Endodermal cell (in vitro differentiated cells): ENCODE data around the gene OTUD3. TPM values are rescaled to one million over a fixed set of nuclear protein-coding genes. Genes with fewer than 3 reads are reported as not detected.

ENCODE experiments used
- DNase-seq: peaks from one replicate; pipeline ENCODE4 v3.0.0-alpha.2; 2017
- H3K27ac ChIP-seq: 2 replicates; pipeline ENCODE4 v1.5.1; 2013; ENCODE audit warnings: mild to moderate bottlenecking, low read depth, low read length, moderate library complexity
- H3K27me3 ChIP-seq: 2 replicates; pipeline ENCODE4 v1.6.1; 2013; ENCODE audit warnings: mild to moderate bottlenecking, low read length, moderate library complexity; ENCODE audit not compliant: insufficient read depth, control insufficient read depth, poor library complexity, severe bottlenecking
- H3K36me3 ChIP-seq: 2 replicates; pipeline ENCODE4 v1.7.0; 2013; ENCODE audit warnings: mild to moderate bottlenecking, low read length, moderate library complexity; ENCODE audit not compliant: control insufficient read depth, insufficient read depth
- H3K4me1 ChIP-seq: one replicate; pipeline ENCODE4 v1.7.0; 2013; ENCODE audit warnings: low read length; ENCODE audit not compliant: control insufficient read depth, insufficient read depth
- H3K4me3 ChIP-seq: 2 replicates; pipeline ENCODE4 v1.5.1; 2013; ENCODE audit warnings: mild to moderate bottlenecking, low read length, moderate library complexity
- H3K9ac ChIP-seq: 2 replicates; pipeline ENCODE4 v1.6.1; 2013; ENCODE audit warnings: mild to moderate bottlenecking, low read length, moderate library complexity; ENCODE audit not compliant: poor library complexity, severe bottlenecking; ENCODE audit errors: extremely low read depth
- H3K9me3 ChIP-seq: 2 replicates; pipeline ENCODE4 v1.6.1; 2013; ENCODE audit warnings: mild to moderate bottlenecking, low read length, moderate library complexity; ENCODE audit not compliant: control insufficient read depth
- H3K27ac Mint-ChIP-seq: 2 replicates; pipeline ENCODE4 v1.8.0; 2020; ENCODE audit warnings: mixed read lengths
- H3K27me3 Mint-ChIP-seq: 2 replicates; pipeline ENCODE4 v1.8.0; 2021; ENCODE audit warnings: mild to moderate bottlenecking, mixed read lengths; ENCODE audit not compliant: insufficient read depth
- H3K36me3 Mint-ChIP-seq: 2 replicates; pipeline ENCODE4 v1.8.0; 2020; ENCODE audit warnings: low read depth, mixed read lengths
- H3K4me1 Mint-ChIP-seq: 2 replicates; pipeline ENCODE4 v1.8.0; 2020; ENCODE audit warnings: mixed read lengths
- H3K4me3 Mint-ChIP-seq: 2 replicates; pipeline ENCODE4 v1.8.0; 2020; ENCODE audit warnings: mild to moderate bottlenecking, moderate library complexity, mixed read lengths
- H3K9me3 Mint-ChIP-seq: 2 replicates; pipeline ENCODE4 v1.8.0; 2020; ENCODE audit warnings: mild to moderate bottlenecking, mixed read lengths
- WGBS, 2 experiments: methylation state at CpG; one replicate each; pipeline versions ENCODE4 v1.1.5 to v1.1.7; 2013; ENCODE audit warnings: missing lambda C conversion rate in 2 of 2, mixed read lengths in 1 of 2; ENCODE audit not compliant: insufficient coverage in 1 of 2, insufficient read length in 1 of 2; 5-methylcytosine and 5-hydroxymethylcytosine counted together
- total RNA-seq, 2 donors: library from RNA; stranded (reverse); fragmentation: NEBNext Ultra II Directional in 1 of 2; extraction: Animal tissue kit (Norgen Biotek cat#: 25700) in 1 of 2; gene quantifications; 2 replicates in 1 of 2; 3 replicates in 1 of 2; pipeline ENCODE4 v1.2.1, GENCODE V29; 2021
- TF ChIP-seq, protein P1 (sequence below): fragments of 200-600 bp; sonication (generic); conservative IDR thresholded peaks from 2 replicates; pipeline ENCODE4 v1.5.0; 2021; ENCODE audit warnings: antibody characterized with exemption, mild to moderate bottlenecking

OTUD3 gene
- total RNA-seq, 2 donors from 2014 or later: 14.5 to 25.0 TPM

DNA sequence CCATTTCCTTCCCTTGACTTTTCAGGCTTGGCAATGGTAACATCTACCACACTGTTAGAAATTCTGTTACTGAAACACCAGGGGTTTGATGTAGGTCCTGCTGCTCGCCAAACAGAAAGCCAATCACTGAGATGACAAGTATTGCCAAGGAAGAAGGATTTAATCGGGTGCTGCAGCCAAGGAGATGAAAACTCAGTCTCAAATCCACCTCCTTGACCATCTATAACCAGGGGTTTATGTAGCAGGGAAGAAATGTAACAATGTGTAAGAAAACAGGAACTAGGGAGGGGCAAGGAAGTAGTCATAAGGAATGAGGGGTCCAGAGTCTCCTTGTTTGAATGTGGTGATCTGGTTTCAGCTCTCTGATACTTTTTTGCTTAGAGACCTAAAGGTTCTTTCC, 71.9 kb downstream of the OTUD3 start:
- Histone ChIP-seq H3K9me3 (peaks cover 27% of the 10 kb centered on the region), H3K27ac (no peak overlapping the region), H3K27me3 (peaks cover 60% of the 10 kb centered on the region), H3K36me3 (no peaks in the 10 kb centered on the region), H3K4me3 (no peak overlapping the region), H3K9ac (no peak overlapping the region), H3K4me1 (no peaks in the 10 kb centered on the region)
- no peak overlapping the region for H3K4me3 Mint-ChIP-seq
- TF ChIP-seq, protein P1, sequence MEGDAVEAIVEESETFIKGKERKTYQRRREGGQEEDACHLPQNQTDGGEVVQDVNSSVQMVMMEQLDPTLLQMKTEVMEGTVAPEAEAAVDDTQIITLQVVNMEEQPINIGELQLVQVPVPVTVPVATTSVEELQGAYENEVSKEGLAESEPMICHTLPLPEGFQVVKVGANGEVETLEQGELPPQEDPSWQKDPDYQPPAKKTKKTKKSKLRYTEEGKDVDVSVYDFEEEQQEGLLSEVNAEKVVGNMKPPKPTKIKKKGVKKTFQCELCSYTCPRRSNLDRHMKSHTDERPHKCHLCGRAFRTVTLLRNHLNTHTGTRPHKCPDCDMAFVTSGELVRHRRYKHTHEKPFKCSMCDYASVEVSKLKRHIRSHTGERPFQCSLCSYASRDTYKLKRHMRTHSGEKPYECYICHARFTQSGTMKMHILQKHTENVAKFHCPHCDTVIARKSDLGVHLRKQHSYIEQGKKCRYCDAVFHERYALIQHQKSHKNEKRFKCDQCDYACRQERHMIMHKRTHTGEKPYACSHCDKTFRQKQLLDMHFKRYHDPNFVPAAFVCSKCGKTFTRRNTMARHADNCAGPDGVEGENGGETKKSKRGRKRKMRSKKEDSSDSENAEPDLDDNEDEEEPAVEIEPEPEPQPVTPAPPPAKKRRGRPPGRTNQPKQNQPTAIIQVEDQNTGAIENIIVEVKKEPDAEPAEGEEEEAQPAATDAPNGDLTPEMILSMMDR: no peak
- H3K27me3 Mint-ChIP-seq: peaks cover 57% of the 10 kb centered on the region
- H3K27ac Mint-ChIP-seq: no peak overlapping the region
- H3K9me3 Mint-ChIP-seq: peaks cover 29% of the 10 kb centered on the region
- whole genome bisulfite sequencing, 2 experiments: 87 to 100% methylated on average over 1 to 2 of the region's 2 CpGs
- peaks cover 16% of the 10 kb centered on the region for H3K4me1 Mint-ChIP-seq
- H3K36me3 Mint-ChIP-seq: peaks cover 5% of the 10 kb centered on the region
- no peak for DNase-seq

DNA sequence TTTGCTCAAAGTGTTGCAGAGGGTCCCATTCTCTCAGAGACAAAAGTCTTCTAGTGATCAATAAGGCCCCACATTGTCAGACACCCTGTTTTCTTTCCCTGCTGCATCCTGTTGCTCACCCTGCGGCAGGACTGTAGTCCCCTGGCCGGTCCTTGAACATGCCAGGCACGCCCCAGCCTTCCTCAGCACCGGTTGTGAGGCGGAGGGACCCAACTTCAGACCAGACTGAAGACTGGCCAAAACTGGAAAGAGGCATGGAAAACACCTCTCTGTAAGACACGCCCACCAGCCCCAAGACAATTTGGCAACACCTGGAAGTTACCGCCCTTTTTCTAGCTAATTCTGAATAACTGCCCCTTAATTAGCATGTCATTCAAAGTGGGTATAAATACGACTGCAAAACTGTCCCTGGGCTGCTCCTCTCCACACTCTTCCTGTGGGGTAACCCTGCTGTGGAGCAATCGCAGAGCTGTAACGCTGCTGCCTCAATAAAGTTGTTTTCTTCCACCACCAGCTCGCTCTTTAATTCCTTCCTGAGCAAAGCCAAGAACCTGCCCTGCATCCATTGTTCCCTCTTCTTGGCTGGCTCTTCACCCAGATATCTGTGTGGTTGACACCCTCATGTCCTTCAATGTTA, 73.5 kb downstream of the OTUD3 start:
- Mint-ChIP-seq H3K27ac (no peak overlapping the region), H3K9me3 (peaks cover 29% of the 10 kb centered on the region), H3K4me1 (peaks cover 12% of the 10 kb centered on the region), H3K4me3 (no peak overlapping the region), H3K27me3 (peaks cover 70% of the 10 kb centered on the region), H3K36me3 (peaks cover 5% of the 10 kb centered on the region)
- TF ChIP-seq, protein P1: no peak
- peaks cover 27% of the 10 kb centered on the region for H3K9me3 ChIP-seq
- no peak for DNase-seq
- no peaks in the 10 kb centered on the region for H3K4me1 ChIP-seq
- H3K27ac ChIP-seq: no peak overlapping the region
- no peak overlapping the region for H3K4me3 ChIP-seq
- H3K9ac ChIP-seq: no peak overlapping the region
- WGBS, 2 experiments: 81 to 90% methylated on average over 5 to 11 of the region's 11 CpGs
- H3K36me3 ChIP-seq: no peaks in the 10 kb centered on the region
- peaks cover 74% of the 10 kb centered on the region for H3K27me3 ChIP-seq

DNA sequence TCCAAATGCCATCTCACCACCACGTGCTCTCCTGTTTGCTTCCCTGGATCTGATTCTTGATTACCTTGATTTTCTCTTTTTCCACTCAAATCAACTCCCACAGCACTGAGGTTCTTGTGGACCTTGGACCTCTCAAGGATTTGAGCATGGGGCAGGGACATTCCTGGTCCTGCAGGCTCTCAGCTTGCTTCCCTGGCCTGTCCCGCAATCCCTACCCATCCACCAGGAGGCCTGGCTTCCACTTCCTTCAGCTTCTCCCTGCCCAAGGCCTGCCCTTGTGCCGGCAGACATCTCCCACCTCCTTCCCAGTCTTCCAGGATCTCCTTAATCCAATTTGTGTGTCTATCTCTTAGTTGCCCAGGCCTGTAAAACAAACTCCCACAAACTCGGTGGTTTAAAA, 75.6 kb downstream of the OTUD3 start:
- Mint-ChIP-seq H3K27ac (no peak overlapping the region), H3K27me3 (peaks cover 84% of the 10 kb centered on the region), H3K4me3 (no peak overlapping the region), H3K4me1 (peaks cover 12% of the 10 kb centered on the region), H3K9me3 (peaks cover 31% of the 10 kb centered on the region), H3K36me3 (peaks cover 5% of the 10 kb centered on the region)
- H3K4me3 ChIP-seq: no peak overlapping the region
- H3K27me3 ChIP-seq: peaks cover 87% of the 10 kb centered on the region
- WGBS, 2 experiments: 68 to 82% methylated on average over 2 to 4 of the region's 4 CpGs
- peaks cover 25% of the 10 kb centered on the region for H3K9me3 ChIP-seq
- TF ChIP-seq, protein P1: peak; percentile 72
- no peak overlapping the region for H3K27ac ChIP-seq
- peak; percentile 79 for DNase-seq
- H3K36me3 ChIP-seq: no peaks in the 10 kb centered on the region
- no peak overlapping the region for H3K9ac ChIP-seq
- H3K4me1 ChIP-seq: no peaks in the 10 kb centered on the region
